NCI-H2196 (cell line): ENCODE results near the gene ANGPTL2.

Source experiments
- DNase-seq: peaks from one replicate; lab custom pipeline; 2025; ENCODE audit not compliant: unreplicated experiment; lab: John Stamatoyannopoulos, UW

Gene ANGPTL2

DNA sequence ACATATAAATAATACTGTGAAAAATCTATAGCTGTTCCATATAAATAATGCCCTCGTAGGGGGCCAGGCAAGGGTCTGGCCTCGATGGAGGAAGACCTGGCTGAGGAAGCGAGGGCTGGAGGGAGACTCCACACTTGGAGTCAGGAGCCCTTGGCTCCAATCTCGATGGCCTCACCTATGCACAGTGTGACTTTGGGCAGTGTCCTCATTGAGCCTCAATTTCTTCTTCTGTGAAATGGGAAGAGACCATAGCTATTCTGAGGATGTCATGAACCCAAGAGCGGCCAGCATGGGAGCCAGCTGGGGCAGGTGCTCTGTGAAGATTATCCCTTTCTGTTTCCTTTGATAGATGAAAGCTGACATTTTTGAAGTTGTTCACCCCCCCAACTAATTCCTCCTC is 24.8 kb downstream of the ANGPTL2 start:
- DNase-seq, result no peak

DNA sequence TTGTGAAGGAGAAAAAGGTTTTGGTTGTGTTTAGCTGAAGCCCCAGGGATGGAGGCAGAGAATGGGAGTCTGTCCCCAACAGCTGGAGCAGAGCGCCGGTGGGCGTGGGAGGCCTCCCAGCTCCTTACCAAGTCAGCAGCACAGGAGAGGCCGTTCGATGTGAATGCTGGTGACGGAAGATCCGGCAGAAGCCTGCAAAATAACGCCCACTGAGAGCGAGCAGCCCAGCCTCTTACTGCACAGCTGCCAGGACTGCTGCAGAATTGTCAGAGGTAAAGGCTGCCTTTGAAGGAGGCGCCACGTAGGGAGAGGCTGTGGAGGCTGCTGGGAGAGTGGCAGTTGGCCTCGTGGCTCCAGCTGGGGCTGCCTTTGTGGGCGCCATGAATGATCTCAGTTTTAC is 26.2 kb downstream of the ANGPTL2 start:
- no peak for DNase-seq

DNA sequence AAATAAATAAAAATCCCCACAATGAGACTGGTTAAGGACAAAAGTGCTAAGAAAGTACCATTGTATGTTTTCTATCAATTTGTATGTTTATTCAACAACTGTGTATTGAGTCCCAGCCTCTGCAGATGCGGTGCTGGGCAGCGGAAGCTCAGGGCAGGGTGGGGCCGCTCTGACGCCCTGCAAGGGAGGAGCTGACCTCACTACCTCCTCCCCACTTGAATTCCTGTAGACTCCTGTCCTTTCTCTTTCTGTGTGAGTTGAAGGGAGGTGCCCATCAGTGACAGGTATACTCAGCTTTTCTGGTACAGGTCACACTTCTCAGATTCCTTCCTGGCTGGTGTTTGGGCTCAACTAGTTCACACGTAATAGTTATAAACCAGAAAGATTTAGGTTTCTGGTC is 27.0 kb downstream of the ANGPTL2 start:
- no peak for DNase-seq

DNA sequence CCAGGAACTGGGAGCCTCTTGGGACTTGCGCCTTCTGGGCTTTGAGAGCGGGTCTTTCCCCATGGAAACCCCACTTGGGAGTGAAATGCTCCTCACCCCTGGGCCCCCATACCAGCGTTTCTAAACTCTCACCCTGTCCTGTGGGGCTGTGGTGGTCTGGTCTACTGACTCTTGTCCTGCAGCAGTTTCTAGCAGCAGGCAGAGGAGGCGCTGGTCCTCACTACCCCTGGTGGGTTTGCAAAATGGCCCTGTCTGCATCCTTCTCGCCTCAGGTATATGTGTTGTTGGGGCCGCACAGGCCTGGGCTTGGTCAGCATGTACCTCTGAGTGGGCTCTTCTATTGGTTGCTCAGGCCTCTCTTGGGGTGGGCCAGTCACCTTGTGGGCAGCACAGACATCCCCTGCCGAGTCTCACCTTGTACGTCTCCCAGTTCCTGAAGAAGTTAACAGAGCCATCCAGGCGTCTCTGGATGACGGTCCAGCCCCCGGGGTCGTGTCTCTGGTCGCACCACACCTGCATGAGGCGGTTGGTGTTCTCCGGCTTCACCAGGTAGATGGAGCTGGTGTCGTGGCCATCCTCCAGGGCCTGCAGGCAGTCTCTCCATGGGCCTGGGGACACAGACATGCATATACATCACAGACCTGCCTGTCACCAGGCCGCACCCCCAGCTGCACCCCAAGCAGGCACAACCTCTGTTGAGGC is 29.0 kb downstream of the ANGPTL2 start:
- no peak for DNase-seq

DNA sequence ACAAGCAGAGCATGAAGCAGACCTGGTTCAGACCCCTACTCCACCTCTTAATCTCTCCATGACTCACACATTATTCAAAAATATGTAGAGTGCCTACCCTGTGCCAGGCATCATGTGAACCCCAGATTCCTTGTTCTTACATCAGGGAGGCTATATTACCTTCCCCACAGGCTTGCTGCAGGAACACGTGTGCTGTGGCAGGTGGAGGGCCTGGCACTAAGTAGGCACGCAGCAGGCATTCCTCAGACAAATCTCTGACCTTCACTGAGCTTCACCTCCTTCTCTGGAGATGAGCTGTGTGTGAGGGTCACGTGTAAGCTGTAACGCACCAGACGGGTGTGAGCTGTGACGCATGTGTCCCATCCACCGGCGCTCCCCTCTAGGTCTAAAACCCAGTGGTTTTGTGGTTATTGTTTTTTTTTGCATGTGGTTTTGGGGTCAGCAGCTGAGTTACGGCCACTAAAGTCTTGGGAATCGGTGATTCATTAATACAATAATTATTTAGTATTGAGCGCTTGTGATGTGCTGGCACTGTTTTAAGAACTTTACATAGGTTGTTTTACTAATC is 30.3 kb downstream of the ANGPTL2 start:
- DNase-seq, result no peak

DNA sequence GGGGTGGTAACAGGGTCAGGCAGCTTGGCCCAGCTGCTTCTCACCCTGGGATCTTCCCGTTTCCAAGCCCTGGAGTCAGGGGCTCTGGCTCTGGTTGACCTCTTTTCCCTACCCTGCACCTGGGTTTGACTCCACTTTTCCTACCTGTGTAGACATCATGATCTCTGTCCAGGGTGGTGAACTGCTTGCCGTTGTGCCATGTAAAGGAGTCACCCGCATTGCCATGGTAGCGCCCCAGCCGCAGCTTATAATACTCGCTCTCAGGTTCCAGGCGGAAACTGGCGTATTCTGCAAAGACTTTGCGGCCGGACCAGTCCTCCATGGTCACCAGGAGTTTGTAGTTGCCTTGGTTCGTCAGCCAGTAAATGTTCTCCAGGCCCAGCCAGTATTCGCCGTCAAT is 30.9 kb downstream of the ANGPTL2 start:
- DNase-seq, result no peak

DNA sequence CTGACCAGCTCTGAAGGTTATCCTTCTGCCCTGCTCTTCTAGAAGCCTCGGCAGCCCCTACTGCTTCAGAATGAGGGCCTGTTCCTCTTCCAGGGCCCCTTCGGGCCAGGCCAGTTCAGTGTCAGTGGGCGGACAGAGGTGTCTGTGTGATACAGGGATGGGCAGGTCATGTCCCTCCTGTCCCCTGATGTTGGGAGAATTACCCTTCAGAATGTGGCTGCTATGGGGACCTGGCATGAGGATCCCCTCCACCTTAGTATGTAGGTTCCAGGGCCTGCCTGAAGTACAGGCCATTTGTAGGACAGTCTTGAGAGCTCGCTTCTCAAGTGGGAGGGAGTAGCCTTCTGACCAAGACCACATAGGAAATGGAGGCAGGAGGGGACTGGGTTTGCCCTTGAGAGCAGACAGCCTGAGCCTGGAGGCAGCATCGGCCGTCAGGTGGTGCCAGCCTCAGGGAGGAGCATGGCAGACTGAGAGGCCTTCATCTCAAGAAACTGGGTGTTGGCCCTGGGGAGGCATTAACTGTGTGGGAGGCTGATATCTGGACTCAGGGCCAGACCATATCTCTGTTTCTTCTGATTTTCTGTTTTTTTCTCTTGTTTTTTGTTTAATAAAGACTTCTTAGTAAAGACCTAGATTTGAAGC is 32.0 kb downstream of the ANGPTL2 start:
- no peak for DNase-seq

DNA sequence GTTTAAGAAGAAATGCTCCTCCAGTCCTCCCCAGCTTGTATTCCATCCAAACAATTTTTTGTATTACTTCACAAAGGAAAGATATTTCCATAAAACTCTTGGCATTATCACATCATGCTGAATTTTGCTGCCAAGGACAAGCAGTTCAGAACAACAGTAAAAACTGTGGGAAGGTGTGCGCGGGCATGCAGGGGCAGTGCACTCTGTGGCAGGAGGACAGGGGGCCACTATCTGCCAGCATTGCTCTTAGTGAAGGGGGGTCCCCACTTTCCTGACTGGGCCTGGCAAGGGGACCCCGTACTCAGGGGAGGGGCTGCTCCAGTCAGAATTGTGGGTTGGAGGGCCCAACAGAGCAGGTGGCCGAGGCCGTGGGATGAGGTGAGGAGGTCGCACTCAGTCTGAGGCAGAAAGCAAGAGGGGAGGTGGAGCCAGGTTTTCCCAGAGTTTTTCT is 32.8 kb downstream of the ANGPTL2 start:
- DNase-seq, result no peak

DNA sequence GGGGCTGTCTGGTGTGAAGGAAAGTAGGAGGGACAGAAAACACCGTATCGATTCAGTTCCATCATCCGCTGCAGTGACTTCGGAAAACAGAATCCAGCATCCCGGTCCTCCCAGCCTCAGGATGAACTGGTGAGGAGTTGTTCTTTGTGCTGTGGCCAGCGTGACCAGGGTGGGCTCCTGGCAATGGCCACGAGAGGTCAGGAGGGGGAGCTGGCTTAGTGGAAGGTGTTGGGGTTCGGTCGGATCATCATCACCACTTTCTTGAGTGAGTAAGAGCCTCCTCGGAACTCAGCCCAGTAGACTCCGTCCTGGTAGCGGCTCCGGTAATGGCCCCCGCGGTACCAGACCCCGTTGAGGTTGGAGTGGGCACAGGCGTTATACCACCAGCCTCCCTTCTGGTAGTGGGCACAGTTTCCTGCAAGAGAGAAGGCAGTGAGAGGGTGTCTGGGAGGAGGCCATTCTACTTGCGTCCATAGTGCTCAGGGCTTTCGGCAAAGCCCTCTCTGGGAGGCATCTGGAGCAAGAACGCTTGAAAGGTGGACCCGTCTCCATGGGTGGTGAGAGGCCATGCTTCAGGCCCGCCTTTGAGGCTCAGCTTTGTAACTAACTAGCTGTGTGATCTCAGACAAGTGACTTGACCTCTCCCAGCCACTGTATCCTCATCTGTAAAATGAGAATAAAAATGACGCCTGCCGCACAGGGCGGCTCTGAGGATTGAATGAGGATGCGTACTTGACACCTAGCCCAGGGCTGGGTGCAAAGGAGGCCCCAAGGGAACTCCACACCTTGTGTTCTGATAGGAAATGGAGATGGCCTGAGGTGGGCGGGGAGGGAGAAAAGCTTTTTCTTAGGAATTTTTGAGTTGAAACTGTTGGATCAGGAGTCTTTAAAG is 33.5 kb downstream of the ANGPTL2 start:
- no peak for DNase-seq

DNA sequence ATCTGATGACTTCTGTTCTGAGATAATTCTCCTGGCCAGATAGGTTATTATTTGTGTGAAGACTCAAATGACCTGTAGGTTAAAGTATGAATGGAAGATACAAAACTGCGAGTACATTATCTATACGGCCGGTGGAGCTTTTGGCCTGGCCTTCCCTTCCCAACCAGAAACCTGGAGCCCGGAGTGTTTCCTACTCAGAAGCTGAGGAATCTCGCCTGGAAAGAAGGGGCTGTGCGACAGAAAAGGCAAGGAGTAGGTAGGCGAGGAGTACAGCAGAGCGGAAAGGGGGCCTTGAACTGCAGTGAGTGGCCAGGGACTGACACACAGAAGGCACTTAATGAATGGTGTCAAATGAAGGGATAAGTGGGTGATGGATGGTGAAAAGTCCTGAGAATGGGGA is 34.6 kb downstream of the ANGPTL2 start:
- no peak for DNase-seq

DNA sequence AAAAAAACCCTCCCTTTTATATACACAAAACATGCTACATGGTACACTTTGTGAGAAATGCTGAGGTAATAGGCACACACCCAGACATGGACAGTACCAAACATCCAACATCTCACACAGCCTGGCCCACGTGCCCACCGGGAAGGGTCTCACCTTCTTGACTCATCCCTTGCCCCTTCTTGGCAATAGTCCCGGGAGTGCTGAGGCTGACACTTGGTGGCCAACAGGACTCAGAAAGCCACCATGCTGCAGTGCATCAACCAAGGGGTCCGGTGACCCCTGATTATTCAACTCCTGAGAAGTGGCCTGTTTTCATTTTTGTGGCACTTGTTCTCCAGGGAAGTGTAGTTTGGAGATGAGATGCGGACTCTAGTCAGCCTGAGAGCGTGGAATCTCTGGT is 35.0 kb downstream of the ANGPTL2 start:
- DNase-seq, result no peak

DNA sequence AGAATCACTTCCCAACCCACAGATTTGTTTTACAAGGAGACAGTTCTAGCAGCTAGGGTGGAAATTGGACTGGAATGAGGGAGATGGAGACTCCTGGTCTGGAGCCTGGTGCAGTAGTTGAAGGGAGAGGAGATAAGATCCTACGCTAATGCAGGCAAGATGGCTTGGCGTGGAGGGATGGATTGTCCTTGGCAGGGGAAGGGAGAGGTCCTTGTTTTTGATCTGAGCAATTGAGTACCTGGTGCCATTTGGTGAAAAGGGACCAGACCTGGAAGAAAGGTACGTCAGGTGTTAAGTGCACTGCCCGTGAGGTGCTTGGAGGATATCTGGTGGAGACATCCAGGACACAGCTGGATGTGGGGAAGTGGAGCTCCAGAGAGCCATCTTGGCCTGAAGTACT is 35.7 kb downstream of the ANGPTL2 start:
- no peak for DNase-seq

DNA sequence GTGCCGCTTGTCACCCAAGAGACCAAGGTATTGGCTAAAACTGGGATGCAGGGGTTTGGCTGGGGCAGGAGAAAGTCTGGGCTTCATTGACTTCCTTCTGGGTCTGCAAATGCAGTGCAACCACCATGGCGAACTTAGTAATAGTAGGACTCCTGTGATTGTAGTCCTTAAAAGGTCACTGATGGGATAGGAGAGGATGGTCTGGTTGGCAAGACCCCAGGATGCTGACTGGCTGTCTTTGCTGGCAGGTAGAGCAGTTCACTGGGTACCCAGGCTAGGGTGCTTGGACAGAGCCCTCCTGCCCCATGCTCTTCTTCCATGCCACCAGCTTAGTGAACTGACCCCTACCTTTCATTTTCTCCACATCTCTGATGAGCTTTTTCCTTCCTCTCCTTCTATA is 37.2 kb downstream of the ANGPTL2 start:
- no peak for DNase-seq

DNA sequence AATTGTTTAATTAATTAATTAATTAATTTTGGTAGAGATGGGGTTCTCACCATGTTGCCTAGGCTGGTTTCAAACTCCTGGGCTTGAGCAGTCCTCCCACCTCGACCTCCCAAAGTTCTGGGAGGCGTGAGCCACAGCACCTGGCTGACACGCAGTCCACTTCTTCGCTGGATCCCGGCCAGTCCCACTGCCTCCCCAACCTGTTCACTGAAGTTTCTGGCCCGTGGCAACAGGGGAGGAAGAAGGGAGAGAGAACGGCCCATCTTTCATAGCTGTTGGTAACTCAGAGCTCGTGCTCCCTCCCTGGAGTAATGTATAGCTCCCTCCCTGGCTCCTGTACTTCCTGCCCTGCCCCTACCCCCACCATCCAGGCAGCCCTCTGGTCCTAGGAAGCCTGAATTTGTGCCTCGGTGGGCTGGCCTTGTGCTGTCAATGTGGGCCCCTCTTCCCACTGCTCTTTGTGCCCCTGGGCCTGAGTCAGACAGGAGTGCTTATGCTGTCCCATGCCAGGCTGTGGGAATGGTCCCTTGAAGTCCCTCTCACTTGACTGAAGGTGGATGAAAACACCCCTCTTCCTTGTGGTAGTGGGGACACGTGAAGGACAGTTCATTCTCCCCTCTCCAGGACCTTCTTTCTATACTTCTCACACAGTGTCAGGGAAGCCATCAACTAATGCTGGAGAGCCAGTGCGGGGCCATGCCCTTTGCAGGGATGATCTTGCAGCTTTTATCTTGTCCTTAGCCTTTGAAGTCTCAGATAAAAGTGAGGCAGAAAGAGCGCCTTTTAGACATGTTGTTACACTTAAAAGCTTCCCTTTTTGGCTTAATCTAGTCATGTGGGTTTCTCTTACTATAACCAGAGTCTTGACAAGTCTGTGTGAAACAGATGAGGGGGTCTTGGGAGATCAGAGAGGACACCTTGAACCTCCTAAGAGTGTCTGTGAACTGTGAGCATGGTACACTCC is 38.1 kb downstream of the ANGPTL2 start:
- no peak for DNase-seq

DNA sequence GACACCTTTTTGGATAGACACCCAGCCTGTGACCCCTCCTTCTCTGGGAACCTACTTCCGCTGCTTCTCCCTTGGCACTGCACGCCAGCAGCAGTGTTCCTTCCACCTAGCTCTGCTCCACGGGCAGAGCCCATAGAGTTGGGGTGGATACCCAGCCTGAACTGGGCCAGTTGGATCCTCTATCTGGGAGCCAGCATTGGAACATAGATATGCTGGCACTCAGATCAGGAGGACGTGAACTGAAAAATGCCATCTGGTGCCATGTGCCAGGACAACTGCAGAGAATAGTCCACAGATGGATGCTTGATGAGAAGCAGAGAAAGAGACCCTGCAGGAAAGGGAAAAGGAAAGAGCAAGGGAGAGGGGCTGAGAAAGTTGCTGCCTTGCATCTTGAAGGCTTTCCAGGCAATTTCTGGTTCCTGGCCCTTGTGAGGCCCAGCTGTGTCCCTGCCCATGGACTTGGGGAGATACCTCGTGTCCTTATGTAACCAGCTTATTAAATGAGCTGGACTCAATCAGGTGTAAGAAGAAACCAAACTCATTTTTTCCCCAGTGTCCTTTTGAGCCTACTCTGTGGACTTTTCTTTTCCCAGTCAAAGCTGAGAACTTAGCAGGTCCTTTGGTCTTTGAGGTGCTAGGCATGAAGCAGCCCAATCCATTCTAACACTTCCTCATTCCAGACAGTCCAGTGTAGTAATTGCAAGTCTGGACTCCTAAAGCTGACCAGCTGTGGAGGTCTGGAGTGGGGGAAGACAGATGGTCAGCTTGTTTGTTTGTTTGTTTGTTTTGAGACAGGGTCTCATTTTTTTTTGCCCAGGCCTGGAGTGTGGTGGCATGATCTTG is 39.1 kb downstream of the ANGPTL2 start:
- DNase-seq, result no peak

DNA sequence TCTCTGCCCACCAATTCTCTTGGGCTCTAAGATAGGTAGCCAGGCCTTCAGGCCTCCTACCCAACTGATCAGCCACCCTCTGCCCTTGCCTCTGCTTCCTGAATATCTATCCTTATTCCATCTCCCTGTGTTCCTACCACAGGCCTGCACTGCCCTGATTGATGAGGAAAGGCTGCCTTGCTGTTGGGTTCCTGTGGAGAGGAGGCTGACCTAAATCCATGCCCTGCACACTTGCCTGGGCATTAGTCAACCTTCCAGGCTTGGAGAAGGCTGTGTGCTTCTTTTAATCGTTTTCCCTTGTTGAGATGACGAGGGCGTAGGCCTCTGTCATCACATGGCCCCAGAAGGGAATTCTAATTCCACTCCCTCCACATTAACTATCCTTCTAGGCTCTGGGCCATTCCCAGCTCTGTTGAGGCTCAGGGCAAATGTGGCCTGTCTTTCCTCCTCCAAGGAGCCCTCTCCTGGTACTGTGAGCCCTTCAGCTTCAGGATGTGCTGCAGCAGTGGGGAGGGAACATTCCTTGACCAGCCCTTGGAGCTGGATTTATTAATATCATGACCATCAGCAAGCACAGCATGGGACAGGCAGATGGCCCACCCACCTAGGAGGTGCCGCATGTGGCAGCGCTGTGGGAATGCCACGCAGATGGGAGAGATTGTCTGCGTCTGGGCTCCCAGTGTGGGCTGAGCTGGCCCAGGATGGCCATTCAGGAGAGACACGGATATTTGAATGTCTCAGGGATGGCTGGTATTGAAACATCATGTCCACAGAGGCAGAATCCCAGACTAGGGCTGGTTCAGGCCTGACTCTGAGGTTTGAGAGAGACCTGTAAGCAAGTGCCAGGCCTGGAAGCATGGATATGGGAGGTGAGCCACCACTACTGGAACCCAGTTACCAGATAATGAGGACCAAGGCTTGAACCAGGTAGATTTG is 40.9 kb downstream of the ANGPTL2 start:
- DNase-seq, result no peak

DNA sequence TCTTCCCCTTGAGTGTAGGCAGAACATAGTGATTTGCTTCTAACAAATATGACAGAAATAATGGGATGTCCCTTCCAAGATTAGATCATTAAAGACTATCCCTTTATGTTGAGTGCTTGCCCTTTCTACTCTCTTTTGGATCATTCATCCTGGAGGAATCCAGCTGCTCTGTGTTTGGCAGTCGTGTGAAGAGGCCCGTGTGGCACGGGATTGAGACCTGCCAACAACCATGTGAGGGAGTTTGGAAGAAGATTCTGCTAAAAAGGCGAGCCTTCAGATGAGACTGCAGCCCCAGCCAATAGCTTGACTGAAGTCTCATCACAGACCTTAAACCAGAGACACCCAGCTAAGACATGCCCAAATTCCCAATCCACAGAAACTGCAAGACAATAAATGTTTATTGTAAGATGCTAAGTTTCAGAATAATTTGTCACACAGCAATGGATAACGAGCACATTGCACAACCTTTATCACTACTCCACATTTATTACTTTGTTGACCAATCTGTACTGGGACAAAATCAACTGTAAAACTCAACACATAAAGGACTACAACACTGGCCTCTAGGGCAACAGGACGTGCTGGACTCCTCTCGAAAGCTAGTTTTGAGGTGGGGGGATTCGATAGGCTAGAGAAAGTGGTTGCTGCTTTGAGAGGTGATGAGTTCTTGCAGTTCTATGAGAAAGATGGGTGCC is 42.8 kb downstream of the ANGPTL2 start:
- no peak for DNase-seq

DNA sequence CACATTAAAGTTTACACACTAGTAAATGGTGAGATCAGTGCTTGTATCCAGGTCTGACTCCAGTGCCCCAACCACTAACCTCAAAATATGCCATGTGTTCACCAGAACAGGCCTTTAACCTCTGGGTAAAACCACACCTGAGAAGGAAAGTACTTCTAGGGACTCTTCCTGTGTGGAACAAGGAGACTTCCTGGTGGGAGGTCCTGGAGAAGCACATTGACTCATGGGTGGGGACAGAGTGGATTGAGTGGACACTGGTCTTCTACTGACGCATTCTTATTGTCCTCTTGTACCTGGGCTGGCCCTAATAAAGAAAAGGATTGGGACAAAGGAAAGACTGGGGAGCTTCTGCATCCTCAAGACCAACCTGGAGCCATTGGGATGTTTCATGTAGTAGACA is 43.4 kb downstream of the ANGPTL2 start:
- no peak for DNase-seq
